ENCODE data around the gene CAMSAP1. TPM values are rescaled to one million over a fixed set of nuclear protein-coding genes. Genes with fewer than 3 reads are reported as not detected.
"Not testable (repeated sequence)": the region's sequence is repeated elsewhere in the genome, so short reads cannot be mapped to it uniquely, and the experiment has no call there.

The CAMSAP1 gene, protein sequence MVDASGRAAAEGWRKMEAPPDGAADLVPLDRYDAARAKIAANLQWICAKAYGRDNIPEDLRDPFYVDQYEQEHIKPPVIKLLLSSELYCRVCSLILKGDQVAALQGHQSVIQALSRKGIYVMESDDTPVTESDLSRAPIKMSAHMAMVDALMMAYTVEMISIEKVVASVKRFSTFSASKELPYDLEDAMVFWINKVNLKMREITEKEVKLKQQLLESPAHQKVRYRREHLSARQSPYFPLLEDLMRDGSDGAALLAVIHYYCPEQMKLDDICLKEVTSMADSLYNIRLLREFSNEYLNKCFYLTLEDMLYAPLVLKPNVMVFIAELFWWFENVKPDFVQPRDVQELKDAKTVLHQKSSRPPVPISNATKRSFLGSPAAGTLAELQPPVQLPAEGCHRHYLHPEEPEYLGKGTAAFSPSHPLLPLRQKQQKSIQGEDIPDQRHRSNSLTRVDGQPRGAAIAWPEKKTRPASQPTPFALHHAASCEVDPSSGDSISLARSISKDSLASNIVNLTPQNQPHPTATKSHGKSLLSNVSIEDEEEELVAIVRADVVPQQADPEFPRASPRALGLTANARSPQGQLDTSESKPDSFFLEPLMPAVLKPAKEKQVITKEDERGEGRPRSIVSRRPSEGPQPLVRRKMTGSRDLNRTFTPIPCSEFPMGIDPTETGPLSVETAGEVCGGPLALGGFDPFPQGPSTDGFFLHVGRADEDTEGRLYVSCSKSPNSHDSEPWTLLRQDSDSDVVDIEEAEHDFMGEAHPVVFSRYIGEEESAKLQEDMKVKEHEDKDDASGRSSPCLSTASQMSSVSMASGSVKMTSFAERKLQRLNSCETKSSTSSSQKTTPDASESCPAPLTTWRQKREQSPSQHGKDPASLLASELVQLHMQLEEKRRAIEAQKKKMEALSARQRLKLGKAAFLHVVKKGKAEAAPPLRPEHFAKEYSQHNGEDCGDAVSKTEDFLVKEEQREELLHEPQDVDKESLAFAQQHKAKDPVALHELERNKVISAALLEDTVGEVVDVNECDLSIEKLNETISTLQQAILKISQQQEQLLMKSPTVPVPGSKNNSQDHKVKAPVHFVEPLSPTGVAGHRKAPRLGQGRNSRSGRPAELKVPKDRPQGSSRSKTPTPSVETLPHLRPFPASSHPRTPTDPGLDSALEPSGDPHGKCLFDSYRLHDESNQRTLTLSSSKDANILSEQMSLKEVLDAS (N-terminal part only)
- 21.0 and 24.2 TPM in 2 replicates for total RNA-seq (2014; rRNA removed; shearing (Covaris generic))
- polyA plus RNA-seq (2014; cell fraction: nucleus; rRNA removed) = 8.5 and 19.0 TPM in 2 replicates

DNA sequence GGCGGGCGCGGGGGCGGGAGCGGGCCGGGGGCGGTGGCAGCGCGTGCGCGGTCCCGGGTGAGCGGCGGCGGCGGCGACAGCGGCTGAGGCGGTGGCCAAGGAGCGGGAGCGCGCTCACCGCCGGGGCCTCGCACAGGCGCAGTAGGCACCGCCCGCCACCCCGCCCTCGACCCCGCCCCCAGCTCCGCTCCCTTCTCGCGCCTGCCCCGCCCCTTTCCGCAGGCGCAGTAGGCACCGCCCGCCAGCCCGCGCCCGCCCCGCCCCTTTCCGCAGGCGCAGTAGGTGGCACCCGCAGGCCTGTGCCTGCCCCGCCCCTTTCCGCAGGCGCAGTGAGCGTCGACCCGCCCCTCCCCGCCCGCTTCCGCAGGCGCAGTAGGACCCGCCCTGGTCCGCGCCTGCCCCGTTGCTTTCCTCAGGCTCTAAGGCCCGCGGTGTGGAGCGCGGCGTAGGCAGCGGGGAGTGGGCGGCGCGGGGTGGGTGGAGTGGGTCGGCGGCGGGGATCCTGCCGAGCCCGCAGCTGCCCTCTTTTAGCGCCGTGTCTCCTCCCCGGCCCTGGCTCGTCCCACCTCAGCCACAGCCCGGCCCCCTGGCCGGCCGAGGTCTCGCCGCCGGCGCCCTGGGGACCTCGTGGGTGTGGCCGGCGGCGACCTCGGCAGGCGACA lies at the start of gene CAMSAP1:
CAMSAP1 (minus strand) TSS at position 116 of the 662 bp plus-strand sequence. CDS start 387 bp downstream, outside the sequence.
- DNase-seq (ENCODE audit: extremely low read depth, low read depth) = peak; percentile 92

DNA sequence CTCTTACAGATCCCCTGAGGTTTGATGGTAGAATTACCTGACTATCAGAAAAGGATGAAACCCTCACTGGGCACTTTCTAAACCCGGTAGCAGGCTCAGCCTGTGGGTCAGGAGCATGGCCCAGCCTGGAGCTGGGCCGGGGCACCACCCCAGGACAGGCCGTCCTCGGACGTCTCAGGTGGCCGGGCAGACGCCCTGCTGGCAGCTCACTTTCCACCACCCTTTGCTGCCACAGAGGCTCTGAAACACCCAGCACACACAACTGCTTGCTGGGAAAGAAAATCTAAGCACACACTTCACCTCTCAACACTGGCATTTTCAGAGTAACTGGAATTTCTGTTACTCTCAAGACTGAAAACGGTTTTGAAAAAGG lies 49.4 kb upstream of the CAMSAP1 start:
- no peak for DNase-seq (ENCODE audit: extremely low read depth, low read depth)

DNA sequence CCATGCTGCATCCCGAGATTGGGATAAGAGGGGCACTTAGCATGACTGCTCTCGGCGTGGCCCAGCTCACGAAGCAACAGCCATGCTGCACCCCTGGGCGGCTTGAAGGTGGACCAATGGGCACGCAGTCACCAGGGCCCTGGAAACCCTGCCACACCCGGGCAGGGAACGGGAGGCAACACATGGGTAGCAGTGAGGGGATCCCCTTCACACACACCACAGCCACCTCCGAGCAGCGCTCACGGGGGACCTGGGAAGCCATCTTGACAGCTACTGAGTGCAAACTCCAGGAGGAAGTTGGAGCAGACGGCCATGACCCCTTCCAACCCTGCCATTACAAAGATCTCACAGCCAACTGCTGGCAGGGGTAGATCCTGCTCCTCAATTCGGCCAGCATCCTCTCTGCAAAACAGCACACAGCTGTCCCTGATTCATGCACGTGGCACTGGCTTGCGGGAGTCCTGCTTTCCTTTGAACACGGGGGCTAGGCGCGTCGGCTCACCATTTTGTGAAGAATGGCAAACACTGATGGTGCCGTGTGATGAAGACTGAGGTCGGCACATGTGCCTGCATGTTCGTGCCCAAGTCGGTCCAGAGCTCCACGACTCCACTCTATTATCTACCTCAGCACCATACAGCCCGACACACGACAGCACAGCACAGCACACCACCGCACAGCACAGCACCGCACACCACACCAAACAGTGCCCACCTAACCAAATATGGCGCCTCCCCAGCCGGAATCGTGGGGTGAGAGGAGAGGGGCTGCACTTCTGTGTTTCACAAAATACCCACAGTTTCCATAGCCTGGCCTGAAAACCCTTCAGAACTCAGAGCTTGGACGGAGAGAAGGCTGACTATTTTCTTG lies 48.8 kb upstream of the CAMSAP1 start:
- no peak for DNase-seq (ENCODE audit: extremely low read depth, low read depth)

DNA sequence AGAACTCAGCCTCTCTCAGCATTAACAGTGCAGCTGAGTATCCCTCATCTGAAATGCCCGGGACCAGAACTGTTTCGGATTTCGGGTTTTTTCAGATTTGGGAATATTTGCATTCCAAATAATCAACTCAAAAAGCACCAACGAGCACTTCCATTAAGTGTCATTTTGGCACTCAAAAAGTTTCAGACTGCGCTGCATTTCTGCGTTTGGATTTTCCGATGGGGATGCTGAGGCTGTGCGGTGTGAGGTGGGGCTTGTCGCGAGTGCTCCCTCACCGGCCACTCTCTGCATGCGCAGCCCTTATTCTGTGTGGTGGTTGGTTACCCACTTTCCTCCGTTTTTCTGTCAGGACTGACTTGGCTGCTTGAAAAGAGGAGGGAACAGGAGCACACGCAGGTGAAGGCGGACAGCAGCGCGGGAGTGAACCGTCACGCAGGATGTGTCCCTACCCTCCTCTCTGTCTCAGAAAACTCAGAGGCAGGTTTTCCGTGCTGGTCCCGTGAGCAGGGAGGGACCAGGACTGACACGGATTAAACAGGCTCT lies 45.4 kb upstream of the CAMSAP1 start:
- no peak for DNase-seq (ENCODE audit: extremely low read depth, low read depth)

DNA sequence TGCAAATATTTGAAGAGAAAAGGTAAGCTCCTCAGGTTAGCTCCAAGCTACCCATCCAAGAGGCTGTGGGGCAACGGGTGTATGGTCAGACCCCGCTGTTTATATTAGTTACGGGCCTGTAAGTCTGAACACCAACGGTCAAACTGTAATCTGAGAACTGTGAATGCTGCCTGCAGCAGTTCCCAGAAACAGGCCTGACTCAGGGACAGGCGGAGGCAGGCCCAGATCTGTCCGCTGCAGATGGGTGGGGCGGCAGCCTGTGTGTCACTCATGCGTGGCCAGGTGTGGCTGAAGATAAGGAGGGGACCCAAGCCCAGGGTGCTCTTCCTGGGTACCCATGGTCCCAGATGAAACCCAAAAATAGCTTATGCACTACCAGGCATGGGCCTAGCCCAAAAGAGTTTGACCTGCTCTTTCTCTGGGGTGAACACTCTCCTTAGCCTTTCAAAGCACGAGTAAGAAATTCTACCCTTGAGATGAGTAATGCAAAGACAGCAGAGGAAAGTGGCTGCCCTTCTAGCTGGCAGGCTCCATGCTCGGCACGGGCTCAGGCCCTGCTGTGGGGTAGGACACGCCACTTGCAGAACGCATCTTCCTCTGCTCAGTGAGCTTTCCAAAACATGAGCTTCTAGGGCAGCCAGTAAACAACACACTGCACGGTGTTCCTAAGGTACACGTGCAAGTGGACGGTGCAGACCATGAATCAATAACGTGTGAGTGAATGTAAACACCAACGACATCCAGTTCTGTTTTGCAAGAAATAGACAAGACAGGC lies 44.7 kb upstream of the CAMSAP1 start:
- DNase-seq (ENCODE audit: extremely low read depth, low read depth) = no peak

DNA sequence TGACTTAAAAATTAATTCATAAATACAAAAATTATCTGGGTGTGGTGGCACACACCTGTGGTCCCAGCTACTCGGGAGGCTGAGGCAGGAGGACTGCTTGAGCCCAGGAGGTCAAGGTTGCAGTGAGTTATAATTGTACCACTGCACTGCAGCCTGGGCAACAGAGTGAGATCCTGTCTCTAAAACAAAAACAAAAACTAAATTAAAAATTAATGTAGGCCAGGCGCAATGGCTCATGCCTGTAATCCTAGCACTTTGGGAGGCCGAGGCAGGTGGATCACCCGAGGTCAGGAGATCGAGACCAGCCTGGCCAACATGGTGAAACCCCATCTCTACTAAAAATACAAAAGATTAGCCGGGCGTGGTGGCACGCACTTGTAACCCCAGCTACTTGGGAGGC lies 44.0 kb upstream of the CAMSAP1 start:
- DNase-seq (ENCODE audit: extremely low read depth, low read depth) = not testable (repeated sequence)

DNA sequence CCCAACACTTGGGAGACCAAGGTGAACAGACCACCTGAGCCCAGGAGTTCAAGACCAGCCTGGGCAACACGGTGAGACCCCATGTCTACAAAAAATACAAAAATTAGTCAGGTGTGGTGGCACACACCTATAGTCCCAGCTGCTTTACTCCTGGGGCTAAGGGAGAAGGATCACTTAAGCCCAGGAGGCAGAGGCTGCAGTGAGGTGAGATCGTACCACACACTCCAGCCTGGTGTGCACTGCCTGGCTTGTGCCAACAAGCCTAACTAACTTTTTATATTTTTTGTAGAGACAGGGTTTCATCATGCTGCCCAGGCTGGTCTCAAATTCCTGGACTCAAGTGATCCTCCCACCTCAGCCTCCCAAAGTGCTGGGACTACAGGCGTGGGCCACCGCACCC lies 43.5 kb upstream of the CAMSAP1 start:
- not testable (repeated sequence) for DNase-seq (ENCODE audit: extremely low read depth, low read depth)

DNA sequence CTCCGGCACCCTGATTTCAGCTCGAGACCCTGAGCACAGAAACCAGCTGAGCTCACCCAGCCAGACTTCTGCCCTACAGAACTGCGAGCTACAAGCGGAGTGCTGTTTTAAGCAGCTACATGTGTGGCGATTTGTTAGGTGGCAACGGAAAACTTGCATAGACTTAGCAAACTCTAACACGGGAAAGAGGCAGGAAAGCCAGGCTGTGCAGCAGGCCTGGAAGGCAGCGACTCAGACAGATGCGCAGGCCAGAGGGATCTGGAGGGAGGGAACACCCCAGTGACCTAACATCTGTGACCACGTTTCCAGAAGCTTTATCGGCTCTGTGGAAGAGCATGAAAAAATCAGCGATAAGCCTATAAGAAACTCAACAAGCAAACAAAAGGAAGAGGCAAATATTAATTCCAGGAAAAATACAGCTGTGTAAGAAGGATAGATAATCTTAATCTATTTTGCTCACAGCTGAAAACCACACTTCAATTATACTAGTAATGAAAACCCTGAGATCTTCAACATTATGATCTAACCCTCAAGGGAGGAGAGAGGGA lies 42.9 kb upstream of the CAMSAP1 start:
- DNase-seq (ENCODE audit: extremely low read depth, low read depth) = no peak

DNA sequence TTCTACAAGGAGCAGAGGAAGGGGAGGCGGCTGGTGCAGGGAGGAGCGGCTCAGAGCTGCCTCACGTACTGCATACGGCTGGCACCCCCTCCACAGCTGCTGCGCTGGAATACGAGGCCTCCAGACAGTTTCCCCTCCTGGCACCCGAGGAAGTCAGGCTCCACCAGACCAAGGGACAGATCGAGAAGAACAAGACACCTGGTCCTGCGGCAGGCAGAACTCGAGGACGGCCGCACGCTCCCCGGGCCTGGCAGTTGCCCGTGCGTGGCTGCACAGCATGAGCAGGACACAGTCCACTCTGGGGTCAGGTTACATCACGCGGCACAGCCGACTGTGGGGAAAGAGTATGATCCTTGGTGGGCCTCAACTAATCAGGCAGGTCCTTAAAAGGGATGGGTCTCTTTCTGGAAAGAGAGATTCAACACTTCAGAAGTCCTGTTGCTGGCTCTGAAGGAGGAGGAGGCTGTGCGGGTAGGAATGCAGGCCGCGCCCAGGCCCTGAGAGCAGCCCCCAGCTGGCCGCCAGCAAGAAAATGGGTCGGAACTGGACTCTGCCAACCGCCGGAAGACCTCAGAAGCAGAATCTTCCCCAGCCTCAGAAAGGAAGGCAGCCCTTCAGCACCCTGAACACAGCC lies 42.3 kb upstream of the CAMSAP1 start:
- no peak for DNase-seq (ENCODE audit: extremely low read depth, low read depth)

DNA sequence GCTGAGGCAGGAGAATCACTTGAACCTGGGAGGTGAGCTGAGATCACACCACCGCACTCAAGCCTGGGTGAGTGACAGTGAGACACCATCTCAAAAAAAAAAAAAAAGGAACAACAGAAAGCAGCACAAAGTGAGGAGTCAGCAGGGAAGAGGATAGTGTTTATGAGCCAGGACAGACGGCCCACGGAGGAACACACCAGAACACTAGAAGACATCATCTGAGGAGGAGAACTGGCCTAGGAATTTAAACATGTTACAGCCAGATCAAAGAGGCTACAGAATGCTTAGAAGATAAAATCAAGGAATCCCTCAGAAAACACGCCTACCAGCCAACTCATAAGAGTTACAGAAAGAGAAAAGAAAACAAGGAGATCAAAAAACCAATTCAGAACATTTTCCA lies 41.6 kb upstream of the CAMSAP1 start:
- DNase-seq (ENCODE audit: extremely low read depth, low read depth) = no peak

DNA sequence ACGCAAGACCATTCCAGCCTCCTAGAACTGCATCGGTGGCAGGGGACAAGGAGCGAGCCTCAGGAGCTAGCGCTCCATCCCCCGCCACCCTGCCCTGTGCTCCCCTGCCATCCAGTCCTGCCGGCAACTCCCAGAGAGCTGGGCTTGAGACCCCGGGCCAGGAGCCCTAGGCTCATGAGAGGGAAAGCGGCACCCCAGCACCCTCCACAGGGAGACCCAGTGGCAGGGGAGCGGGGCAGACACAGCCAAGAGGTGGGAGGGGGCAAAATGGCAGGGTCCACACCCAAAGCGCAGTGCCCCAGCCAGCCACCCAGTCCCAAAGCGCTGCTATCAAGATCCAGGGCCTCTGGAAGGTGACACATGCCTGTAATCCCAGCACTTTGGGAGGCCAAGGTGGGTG lies 41.1 kb upstream of the CAMSAP1 start:
- DNase-seq (ENCODE audit: extremely low read depth, low read depth) = no peak

DNA sequence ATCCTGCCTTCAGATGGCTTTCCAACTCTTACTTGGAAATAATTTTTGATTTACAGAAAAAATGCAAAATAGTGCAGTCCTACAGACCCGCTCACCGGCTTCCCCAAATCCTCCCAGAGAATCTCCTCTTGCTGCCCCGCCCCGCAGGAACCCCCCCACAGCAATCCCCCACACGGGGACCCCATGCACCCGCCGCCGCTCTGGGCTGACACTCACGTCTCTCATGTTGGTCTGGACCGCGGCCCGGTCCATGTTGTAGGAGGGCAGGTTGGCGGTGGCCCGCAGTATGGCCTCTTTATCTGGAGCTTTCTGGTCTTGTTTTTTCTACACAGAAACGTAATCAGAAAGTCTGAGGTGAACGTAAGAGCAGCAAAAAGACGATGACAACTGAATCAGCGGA lies 40.2 kb upstream of the CAMSAP1 start:
- no peak for DNase-seq (ENCODE audit: extremely low read depth, low read depth)

DNA sequence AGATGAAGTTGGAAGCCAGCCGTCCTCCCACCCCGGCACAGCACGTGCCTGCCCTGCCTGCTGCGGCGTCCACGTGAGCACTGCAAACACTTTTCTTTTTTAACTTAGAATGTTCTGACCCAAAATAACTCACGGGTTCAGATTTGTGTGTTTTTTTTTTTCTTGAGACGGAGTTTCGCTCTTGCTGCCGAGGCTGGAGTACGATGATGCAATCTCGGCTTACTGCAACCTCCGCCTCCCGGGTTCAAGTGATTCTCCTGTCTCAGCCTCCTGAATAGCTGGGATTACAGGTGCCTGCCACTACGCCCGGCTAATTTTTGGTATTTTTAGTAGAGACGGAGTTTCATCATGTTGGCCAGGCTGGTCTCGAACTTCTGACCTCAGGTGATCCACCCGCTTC lies 39.8 kb upstream of the CAMSAP1 start:
- DNase-seq (ENCODE audit: extremely low read depth, low read depth) = not testable (repeated sequence)

DNA sequence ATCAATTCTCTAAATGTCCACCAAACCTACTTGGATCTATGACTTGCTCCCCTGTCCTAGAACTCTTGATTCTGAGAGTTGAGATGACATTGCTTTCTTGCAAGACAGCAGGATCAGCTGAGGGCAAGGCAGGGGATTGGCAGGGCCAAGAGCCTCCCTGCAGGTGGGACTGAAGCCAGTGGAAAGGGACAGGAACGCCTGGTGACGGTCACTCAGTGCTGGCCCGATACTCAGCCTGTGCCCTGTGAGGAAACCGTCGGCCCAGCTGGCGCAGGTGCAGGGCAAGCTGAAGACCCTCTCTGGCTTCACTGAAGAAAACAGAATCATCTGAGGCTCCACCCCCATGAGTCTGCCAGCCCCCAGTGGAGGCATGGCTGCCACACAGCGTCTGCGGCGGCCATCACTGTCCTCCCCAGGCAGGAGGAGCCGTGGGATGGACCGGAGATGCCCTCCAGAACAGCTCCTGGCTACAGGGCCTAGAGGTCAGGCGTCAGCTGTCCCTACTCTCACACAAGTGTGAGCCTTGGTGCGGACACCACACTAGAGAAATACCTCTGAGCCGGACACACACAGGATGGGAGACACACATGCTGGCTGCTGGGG lies 39.1 kb upstream of the CAMSAP1 start:
- DNase-seq (ENCODE audit: extremely low read depth, low read depth) = no peak

DNA sequence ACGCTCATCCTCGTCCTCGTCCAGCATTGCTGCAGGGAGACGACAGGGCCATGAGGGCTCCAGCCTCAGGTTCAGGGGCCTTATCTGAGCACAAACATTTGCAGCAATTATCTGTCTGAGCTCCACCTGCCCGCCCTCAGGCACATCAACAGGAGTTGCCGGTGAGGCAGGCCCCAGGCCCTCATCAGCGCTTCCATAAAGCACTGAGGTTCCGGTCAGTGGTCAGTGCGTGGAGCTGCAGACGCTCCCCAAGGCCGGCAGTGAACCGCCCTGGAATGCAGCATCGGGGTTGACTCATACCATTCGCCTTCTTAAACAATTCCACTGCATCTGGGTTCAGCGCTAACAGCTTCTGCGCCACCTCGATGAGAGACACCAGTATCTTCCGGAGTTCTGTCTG lies 38.6 kb upstream of the CAMSAP1 start:
- no peak for DNase-seq (ENCODE audit: extremely low read depth, low read depth)

DNA sequence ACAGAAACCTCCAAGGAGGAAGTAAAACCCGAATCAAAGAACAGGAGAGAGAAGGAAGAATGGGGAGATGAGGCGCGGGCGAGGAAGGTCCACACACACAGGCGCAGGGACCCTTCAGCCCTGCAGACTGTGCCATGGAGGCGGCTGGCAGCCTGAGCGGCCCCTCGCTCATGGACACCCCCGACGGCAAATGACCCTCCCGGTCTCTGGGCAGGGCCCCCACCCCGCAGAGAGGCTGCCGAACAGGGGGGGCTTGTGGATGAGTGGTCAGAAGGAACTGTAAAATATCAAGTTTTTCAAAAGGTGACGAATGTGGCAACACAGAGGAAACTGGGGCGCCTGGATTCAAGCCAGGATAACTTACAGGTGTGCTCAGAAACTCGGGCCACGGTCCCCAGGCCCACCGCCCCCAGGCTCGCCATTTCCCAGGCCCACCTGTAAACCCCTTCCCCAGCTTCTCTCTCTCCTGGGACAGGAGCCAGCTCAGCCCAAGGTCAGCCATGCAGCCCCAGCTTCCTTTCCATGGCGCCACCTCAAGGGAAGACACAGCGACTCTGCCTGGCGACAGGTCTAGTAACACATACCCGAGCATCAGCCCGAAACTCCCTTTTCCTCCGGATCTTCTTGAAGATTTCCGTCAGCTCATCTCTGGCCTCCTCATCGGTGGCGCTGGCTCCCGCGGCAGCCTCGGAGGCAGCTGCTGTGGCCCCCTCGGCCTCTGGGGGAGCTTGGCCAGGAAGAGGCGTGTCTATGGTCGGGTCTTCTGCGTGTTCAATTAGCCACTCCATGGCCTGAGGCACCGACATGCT lies 37.3 kb upstream of the CAMSAP1 start:
- no peak for DNase-seq (ENCODE audit: extremely low read depth, low read depth)
